ENCODE measurements around the gene STAM2.

GRCh38 chr2:152071092-152071491 lies 104.5 kb downstream of the STAM2 start:
- TF ChIP-seq, protein P1, sequence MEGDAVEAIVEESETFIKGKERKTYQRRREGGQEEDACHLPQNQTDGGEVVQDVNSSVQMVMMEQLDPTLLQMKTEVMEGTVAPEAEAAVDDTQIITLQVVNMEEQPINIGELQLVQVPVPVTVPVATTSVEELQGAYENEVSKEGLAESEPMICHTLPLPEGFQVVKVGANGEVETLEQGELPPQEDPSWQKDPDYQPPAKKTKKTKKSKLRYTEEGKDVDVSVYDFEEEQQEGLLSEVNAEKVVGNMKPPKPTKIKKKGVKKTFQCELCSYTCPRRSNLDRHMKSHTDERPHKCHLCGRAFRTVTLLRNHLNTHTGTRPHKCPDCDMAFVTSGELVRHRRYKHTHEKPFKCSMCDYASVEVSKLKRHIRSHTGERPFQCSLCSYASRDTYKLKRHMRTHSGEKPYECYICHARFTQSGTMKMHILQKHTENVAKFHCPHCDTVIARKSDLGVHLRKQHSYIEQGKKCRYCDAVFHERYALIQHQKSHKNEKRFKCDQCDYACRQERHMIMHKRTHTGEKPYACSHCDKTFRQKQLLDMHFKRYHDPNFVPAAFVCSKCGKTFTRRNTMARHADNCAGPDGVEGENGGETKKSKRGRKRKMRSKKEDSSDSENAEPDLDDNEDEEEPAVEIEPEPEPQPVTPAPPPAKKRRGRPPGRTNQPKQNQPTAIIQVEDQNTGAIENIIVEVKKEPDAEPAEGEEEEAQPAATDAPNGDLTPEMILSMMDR (IDR thresholded peaks at IDR 0.05): no peak
- no peak for TF ChIP-seq POLR2A (IDR thresholded peaks at IDR 0.05)
